ENCODE measurements around the gene DHRS11. TPM values are rescaled to one million over a fixed set of nuclear protein-coding genes. Genes with fewer than 3 reads are reported as not detected.

The DHRS11 gene
- total and polyA plus RNA-seq, 8 donors: 8.5 to 339 (median 11.5) TPM

- H3K4me1 ChIP-seq: peaks cover 12 to 20% (median 16%) of the 10 kb centered on the region in 4 donors
- no peak for TF ChIP-seq EP300 (IDR thresholded peaks at IDR 0.05)
- no peak for TF ChIP-seq CTCF (IDR thresholded peaks at IDR 0.05)
- no peaks in the 10 kb centered on the region for H3K36me3 ChIP-seq
- WGBS, 5 donors: 46 to 53% (median 51%) methylated on average over 10 of the region's 10 CpGs
- no peak for DNase-seq
- peaks cover 13 to 97% (median 57%) of the 10 kb centered on the region in 3 donors for H3K27me3 ChIP-seq
- intact Hi-C loops (cut with DNase I; ENCODE audit: low total_unique reads): no loop called here
- H3K27ac ChIP-seq: no peak overlapping the region
- H3K9me3 ChIP-seq: no peaks in the 10 kb centered on the region
- H3K4me3 ChIP-seq: no peak overlapping the region
These were observed 49.2 kb downstream of the DHRS11 start for GRCh38 chr17:36640836-36641235.

- Histone ChIP-seq H3K4me3 (peak overlapping the region; percentile 33 to 43 (median 35)), H3K9me3 (no peaks in the 10 kb centered on the region), H3K4me1 (peaks cover 12 to 20% (median 16%) of the 10 kb centered on the region in 4 donors), H3K36me3 (no peaks in the 10 kb centered on the region), H3K27ac (no peak overlapping the region), H3K27me3 (peaks cover 13 to 99% (median 63%) of the 10 kb centered on the region in 3 donors)
- DNase-seq: no peak
- 2 to 7% (median 4%) methylated on average over 30 to 43 of the region's 43 CpGs for WGBS, 5 donors
- intact Hi-C loops (cut with DNase I; ENCODE audit: low total_unique reads): no loop called here
- TF ChIP-seq EP300 (IDR thresholded peaks at IDR 0.05) (no peak), CTCF (IDR thresholded peaks at IDR 0.05) (no peak), POLR2AphosphoS5 (IDR thresholded peaks at IDR 0.05) (no peak), POLR2A (IDR thresholded peaks at IDR 0.05) (no peak)
These were observed 49.7 kb downstream of the DHRS11 start for GRCh38 chr17:36641331-36641876.

GRCh38 chr17:36641877-36642845 lies 50.5 kb downstream of the DHRS11 start:
- peak in 1 of 2 donors; percentile 35 for DNase-seq
- H3K4me3 ChIP-seq: peak overlapping the region; percentile 33 to 43 (median 35)
- H3K27me3 ChIP-seq: peaks cover 13 to 98% (median 66%) of the 10 kb centered on the region in 3 donors
- no peak for TF ChIP-seq POLR2AphosphoS5 (IDR thresholded peaks at IDR 0.05)
- no peak for TF ChIP-seq EP300 (IDR thresholded peaks at IDR 0.05)
- TF ChIP-seq CTCF (IDR thresholded peaks at IDR 0.05): no peak
- TF ChIP-seq POLR2A (IDR thresholded peaks at IDR 0.05): no peak
- intact Hi-C loops (cut with DNase I; ENCODE audit: low total_unique reads): no loop called here
- peaks cover 12 to 20% (median 16%) of the 10 kb centered on the region in 4 donors for H3K4me1 ChIP-seq
- 3 to 11% (median 5%) methylated on average over 38 to 63 of the region's 64 CpGs for WGBS, 5 donors
- no peaks in the 10 kb centered on the region for H3K9me3 ChIP-seq
- H3K27ac ChIP-seq: no peak overlapping the region
- no peaks in the 10 kb centered on the region for H3K36me3 ChIP-seq

GRCh38 chr17:36643086-36643685 lies 51.5 kb downstream of the DHRS11 start:
- TF ChIP-seq POLR2A (IDR thresholded peaks at IDR 0.05): no peak
- no peak for TF ChIP-seq CTCF (IDR thresholded peaks at IDR 0.05)
- no peak for TF ChIP-seq POLR2AphosphoS5 (IDR thresholded peaks at IDR 0.05)
- TF ChIP-seq EP300 (IDR thresholded peaks at IDR 0.05): no peak
- no peaks in the 10 kb centered on the region for H3K9me3 ChIP-seq
- peaks cover 12 to 20% (median 16%) of the 10 kb centered on the region in 4 donors for H3K4me1 ChIP-seq
- WGBS, 5 donors: 38 to 67% (median 59%) methylated on average over 3 of the region's 3 CpGs
- H3K27me3 ChIP-seq: peaks cover 13 to 99% (median 71%) of the 10 kb centered on the region in 3 donors
- no peak for DNase-seq
- no peak overlapping the region for H3K27ac ChIP-seq
- intact Hi-C loops (cut with DNase I; ENCODE audit: low total_unique reads): no loop called here
- no peaks in the 10 kb centered on the region for H3K36me3 ChIP-seq
- H3K4me3 ChIP-seq: no peak overlapping the region
